Panc1 (cell line): ENCODE results near the gene RERGL. TPM values are rescaled to one million over a fixed set of nuclear protein-coding genes. Genes with fewer than 3 reads are reported as not detected.

Experiments
- ATAC-seq: fragments of 200-7000 bp; cut with Tn5 transposase; 2 replicates; pipeline ENCODE4 v1.9.1; 2020; ENCODE audit warnings: mild to moderate bottlenecking, moderate library complexity
- BruUV-seq: library from RNA; stranded (reverse); fragments of 400-500 nt; replicated peaks from 2 replicates; lab custom pipeline; 2021; lab: Mats Ljungman, UMichigan
- CTCF ChIA-PET: fragments of 300-600 bp; sonication (Branson Sonifier 250); formaldehyde crosslinking; loops from one replicate; lab custom pipeline; 2022; ENCODE audit warnings: antibody characterized with exemption; lab: Charles Lee
- POLR2A ChIA-PET: fragments of 300-600 bp; sonication (Branson Sonifier 250); formaldehyde crosslinking; loops from one replicate; lab custom pipeline; 2022; ENCODE audit warnings: antibody characterized with exemption; lab: Charles Lee
- DNase-seq: peaks from one replicate; pipeline ENCODE4 v3.0.0-alpha.2; 2010; ENCODE audit warnings: low read depth, low spot score
- H3K27ac ChIP-seq: 2 replicates; pipeline ENCODE4 v1.5.1; 2011; ENCODE audit warnings: mild to moderate bottlenecking, low read length, inconsistent platforms
- H3K27me3 ChIP-seq: fragments of 200-500 bp; sonication (Bioruptor generic); 2 replicates; pipeline ENCODE4 v1.6.0; 2014; ENCODE audit warnings: low read length, inconsistent platforms; ENCODE audit not compliant: control insufficient read depth, insufficient read depth
- H3K36me3 ChIP-seq: fragments of 200-500 bp; sonication (Bioruptor generic); 2 replicates; pipeline ENCODE4 v1.5.1; 2014; ENCODE audit warnings: inconsistent platforms, mild to moderate bottlenecking, low read length, moderate library complexity; ENCODE audit not compliant: control insufficient read depth, insufficient read depth
- H3K4me1 ChIP-seq: 2 replicates; pipeline ENCODE4 v1.5.1; 2011; ENCODE audit warnings: inconsistent platforms, mild to moderate bottlenecking, low read length, moderate library complexity; ENCODE audit not compliant: control insufficient read depth, insufficient read depth
- H3K4me3 ChIP-seq, 2 experiments: 2 replicates each; pipeline ENCODE4 v1.5.1; 2011 to 2012; ENCODE audit warnings: low read depth in 2 of 2, low read length in 2 of 2, mild to moderate bottlenecking in 2 of 2, inconsistent platforms in 1 of 2, moderate library complexity in 1 of 2
- H3K9me3 ChIP-seq: fragments of 200-500 bp; sonication (Bioruptor generic); 2 replicates; pipeline ENCODE4 v1.5.1; 2014; ENCODE audit warnings: low read depth, mild to moderate bottlenecking, inconsistent platforms, low read length, moderate library complexity; ENCODE audit not compliant: control insufficient read depth, insufficient read depth
- CTCF ChIP-seq: fragments of 450-650 bp; IDR thresholded peaks from 2 replicates; pipeline ENCODE4 v1.5.1; 2017; ENCODE audit warnings: mild to moderate bottlenecking
- POLR2AphosphoS5 ChIP-seq: IDR thresholded peaks from 2 replicates; pipeline ENCODE4 v1.6.1; 2012; ENCODE audit warnings: mild to moderate bottlenecking, low read depth, low read length, moderate library complexity
- SIN3A ChIP-seq: IDR thresholded peaks from 2 replicates; pipeline ENCODE4 v1.6.1; 2012; ENCODE audit warnings: low read depth, mild to moderate bottlenecking, low read length, moderate library complexity, borderline replicate concordance; ENCODE audit not compliant: insufficient read depth
- TCF7L2 ChIP-seq: IDR thresholded peaks from 2 replicates; pipeline ENCODE4 v1.6.1; 2011; ENCODE audit warnings: mild to moderate bottlenecking, low read depth, low read length, inconsistent platforms
- in situ Hi-C: cut with HindIII; loops from 2 replicates; pipeline ENCODE4 v1.10.0; 2016; ENCODE audit warnings: low sequenced_read_pairs, low pct_unique_long_range_greater_than_20kb
- intact Hi-C: fragments of 100-400 bp; cut with micrococcal nuclease; formaldehyde crosslinking; loops from one replicate; pipeline ENCODE4 v1.10.0; 2022; ENCODE audit not compliant: unreplicated experiment
- total RNA-seq: library from RNA; stranded (reverse); gene quantifications from one replicate; pipeline ENCODE4 v1.2.1, GENCODE V29; 2021; ENCODE audit not compliant: unreplicated experiment
- TF ChIP-seq, protein P1 (sequence below), 2 experiments: IDR thresholded peaks; 2 replicates each; pipeline ENCODE4 v1.6.1; 2011 to 2012; ENCODE audit warnings: low read depth in 2 of 2, control low read depth in 1 of 2, low read length in 1 of 2, mild to moderate bottlenecking in 1 of 2, moderate library complexity in 1 of 2; ENCODE audit not compliant: insufficient read depth in 1 of 2

The RERGL gene
- total RNA-seq, 1 experiment from 2014 or later: not detected

DNA sequence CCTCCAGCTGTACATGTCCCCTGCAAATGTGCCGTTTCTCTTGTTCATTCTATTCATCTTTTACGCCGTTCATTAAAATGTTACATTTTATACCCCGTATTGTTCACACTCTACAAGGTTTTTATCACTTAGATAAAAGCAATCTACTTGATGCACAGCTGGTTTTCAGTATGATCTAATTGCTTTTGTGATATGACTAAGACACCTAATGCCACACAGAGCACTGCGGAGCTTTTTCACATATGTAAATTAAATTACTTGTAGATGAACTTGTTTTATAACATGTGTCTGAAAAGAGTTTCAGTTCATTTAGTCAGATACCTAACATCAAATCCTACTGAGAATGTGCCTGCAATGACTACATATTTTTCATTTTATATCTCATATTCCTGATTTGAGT, 40.9 kb upstream of the RERGL start:
- TF ChIP-seq CTCF: no peak
- no peak for TF ChIP-seq SIN3A
- BruUV-seq: no TSS peak
- in situ Hi-C loops: no loop called here
- Histone ChIP-seq H3K36me3 (no peaks in the 10 kb centered on the region), H3K4me3 (no peak overlapping the region), H3K4me1 (no peaks in the 10 kb centered on the region), H3K27ac (no peak overlapping the region), H3K27me3 (no peaks in the 10 kb centered on the region), H3K9me3 (no peaks in the 10 kb centered on the region)
- ChIA-PET POLR2A (no interaction called here), CTCF (no interaction called here)
- DNase-seq: no peak
- intact Hi-C loops: no loop called here
- ATAC-seq: no peak

DNA sequence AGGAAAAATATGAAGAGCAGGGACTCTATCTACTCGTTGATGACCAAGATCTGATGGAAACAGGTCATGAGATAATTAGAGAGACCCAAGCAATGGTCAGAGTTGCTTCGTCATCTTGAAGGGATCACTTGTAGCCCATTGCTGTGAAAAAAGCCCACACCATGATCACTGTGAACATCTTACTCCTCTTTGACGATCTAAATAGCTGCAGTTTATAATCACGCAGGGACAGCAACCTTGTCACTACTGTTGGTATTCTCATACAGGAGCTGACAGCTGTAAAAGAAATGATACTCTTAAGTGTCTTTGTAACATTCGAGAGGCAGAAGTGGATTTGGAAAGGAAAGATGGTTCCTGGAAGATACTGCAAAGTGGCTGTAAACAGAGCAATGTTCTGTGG, 33.7 kb upstream of the RERGL start:
- H3K27ac ChIP-seq: no peak overlapping the region
- no peak for ATAC-seq
- H3K4me3 ChIP-seq: no peak overlapping the region
- intact Hi-C loops (no loop called here), in situ Hi-C loops (no loop called here)
- no peaks in the 10 kb centered on the region for H3K4me1 ChIP-seq
- POLR2A ChIA-PET: no interaction called here
- TF ChIP-seq POLR2AphosphoS5 (no peak), CTCF (no peak), SIN3A (no peak), TCF7L2 (no peak)
- TF ChIP-seq, protein P1, sequence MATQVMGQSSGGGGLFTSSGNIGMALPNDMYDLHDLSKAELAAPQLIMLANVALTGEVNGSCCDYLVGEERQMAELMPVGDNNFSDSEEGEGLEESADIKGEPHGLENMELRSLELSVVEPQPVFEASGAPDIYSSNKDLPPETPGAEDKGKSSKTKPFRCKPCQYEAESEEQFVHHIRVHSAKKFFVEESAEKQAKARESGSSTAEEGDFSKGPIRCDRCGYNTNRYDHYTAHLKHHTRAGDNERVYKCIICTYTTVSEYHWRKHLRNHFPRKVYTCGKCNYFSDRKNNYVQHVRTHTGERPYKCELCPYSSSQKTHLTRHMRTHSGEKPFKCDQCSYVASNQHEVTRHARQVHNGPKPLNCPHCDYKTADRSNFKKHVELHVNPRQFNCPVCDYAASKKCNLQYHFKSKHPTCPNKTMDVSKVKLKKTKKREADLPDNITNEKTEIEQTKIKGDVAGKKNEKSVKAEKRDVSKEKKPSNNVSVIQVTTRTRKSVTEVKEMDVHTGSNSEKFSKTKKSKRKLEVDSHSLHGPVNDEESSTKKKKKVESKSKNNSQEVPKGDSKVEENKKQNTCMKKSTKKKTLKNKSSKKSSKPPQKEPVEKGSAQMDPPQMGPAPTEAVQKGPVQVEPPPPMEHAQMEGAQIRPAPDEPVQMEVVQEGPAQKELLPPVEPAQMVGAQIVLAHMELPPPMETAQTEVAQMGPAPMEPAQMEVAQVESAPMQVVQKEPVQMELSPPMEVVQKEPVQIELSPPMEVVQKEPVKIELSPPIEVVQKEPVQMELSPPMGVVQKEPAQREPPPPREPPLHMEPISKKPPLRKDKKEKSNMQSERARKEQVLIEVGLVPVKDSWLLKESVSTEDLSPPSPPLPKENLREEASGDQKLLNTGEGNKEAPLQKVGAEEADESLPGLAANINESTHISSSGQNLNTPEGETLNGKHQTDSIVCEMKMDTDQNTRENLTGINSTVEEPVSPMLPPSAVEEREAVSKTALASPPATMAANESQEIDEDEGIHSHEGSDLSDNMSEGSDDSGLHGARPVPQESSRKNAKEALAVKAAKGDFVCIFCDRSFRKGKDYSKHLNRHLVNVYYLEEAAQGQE (IDR thresholded peaks at IDR 0.05; ENCODE audit: insufficient read depth in 1 of 2, low read depth in 2 of 2, low read length in 1 of 2): no peak
- no TSS peak for BruUV-seq
- H3K36me3 ChIP-seq: no peaks in the 10 kb centered on the region
- H3K9me3 ChIP-seq: no peaks in the 10 kb centered on the region
- DNase-seq: no peak
- CTCF ChIA-PET: no interaction called here
- no peaks in the 10 kb centered on the region for H3K27me3 ChIP-seq
